HG03565 (cell line): Measurements from ENCODE around the gene KNL1.
"Not testable (repeated sequence)": the region's sequence is repeated elsewhere in the genome, so short reads cannot be mapped to it uniquely, and the experiment has no call there.

ENCODE experiments used
- ATAC-seq: cut with Tn5 transposase; IDR thresholded peaks from one replicate; pipeline ENCODE4 v1.9.1; 2021; ENCODE audit warnings: mild to moderate bottlenecking, moderate library complexity; ENCODE audit not compliant: unreplicated experiment

The KNL1 gene

GRCh38 chr15:40593588-40594428, at the start of gene KNL1:
TSS of gene KNL1 (plus strand) at chr15:40594249. CDS start at chr15:40602932, 8,683 bp downstream.
- peak; percentile 48 for ATAC-seq

- ATAC-seq = no peak
Measured at GRCh38 chr15:40545457-40545856, 48.6 kb upstream of the KNL1 start.

- ATAC-seq = no peak
Measured at GRCh38 chr15:40548610-40549009, 45.4 kb upstream of the KNL1 start.

- no peak for ATAC-seq
Measured at GRCh38 chr15:40549894-40550293, 44.2 kb upstream of the KNL1 start.

- peak; percentile 70 for ATAC-seq
Measured at GRCh38 chr15:40550341-40551037, 43.6 kb upstream of the KNL1 start.

- no peak for ATAC-seq
Measured at GRCh38 chr15:40554161-40554525, 39.9 kb upstream of the KNL1 start.

GRCh38 chr15:40555876-40556275, 38.2 kb upstream of the KNL1 start:
- ATAC-seq = no peak

GRCh38 chr15:40558952-40559742, 34.9 kb upstream of the KNL1 start:
- no peak for ATAC-seq

GRCh38 chr15:40562691-40563090, 31.4 kb upstream of the KNL1 start:
- no peak for ATAC-seq

- ATAC-seq = no peak
Measured at GRCh38 chr15:40563426-40563825, 30.6 kb upstream of the KNL1 start.

GRCh38 chr15:40564591-40565332, 29.3 kb upstream of the KNL1 start, which contains the start of gene CCDC32:
TSS of gene CCDC32 (minus strand) at chr15:40565042. CDS start at chr15:40563015, 2,027 bp downstream.
- peak; percentile 89 for ATAC-seq

GRCh38 chr15:40565333-40566238, 28.5 kb upstream of the KNL1 start:
- ATAC-seq = no peak

- ATAC-seq = no peak
Measured at GRCh38 chr15:40567111-40567510, 26.9 kb upstream of the KNL1 start.

GRCh38 chr15:40569129-40569953, 24.7 kb upstream of the KNL1 start, which contains the start of gene RPUSD2:
TSS of gene RPUSD2 (plus strand) at chr15:40569299. CDS start at chr15:40569338, 39 bp downstream.
- no peak for ATAC-seq

GRCh38 chr15:40575113-40575512, 18.9 kb upstream of the KNL1 start:
- ATAC-seq = no peak

- ATAC-seq = not testable (repeated sequence)
Measured at GRCh38 chr15:40576914-40577313, 17.1 kb upstream of the KNL1 start.

GRCh38 chr15:40578892-40579291, 15.2 kb upstream of the KNL1 start:
- no peak for ATAC-seq

- ATAC-seq = not testable (repeated sequence)
Measured at GRCh38 chr15:40581796-40582195, 12.3 kb upstream of the KNL1 start.
